Measurements from ENCODE around the gene CST9. TPM values are rescaled to one million over a fixed set of nuclear protein-coding genes. Genes with fewer than 3 reads are reported as not detected.

CST9 gene
- total RNA-seq, 1 experiment from 2014 or later = not detected

GRCh38 chr20:23630392-23630849, 24.7 kb upstream of the CST9 start:
- ChIA-PET CTCF (no interaction called here), POLR2A (no interaction called here), RAD21 (ENCODE audit: low non-redundant PET in 1 of 2, low total read pairs in 2 of 2, uncharacterized antibody in 2 of 2, unreplicated experiment in 2 of 2) (no interaction called here)
- Histone ChIP-seq H3K4me2 (ENCODE audit: low read length) (no peak overlapping the region), H3K9me2 (ENCODE audit: insufficient read depth) (no peaks in the 10 kb centered on the region), H3K9ac (ENCODE audit: low read length) (no peak overlapping the region), H4K20me1 (ENCODE audit: insufficient read depth) (no peaks in the 10 kb centered on the region), H3K4me1 (ENCODE audit: control insufficient read depth in 1 of 2, insufficient read depth in 2 of 2, low read length in 2 of 2) (peaks cover 21 to 38% of the 10 kb centered on the region in 2 experiments), H3K27me3 (ENCODE audit: insufficient read depth, low read length) (no peaks in the 10 kb centered on the region), H2AFZ (ENCODE audit: low read depth, low read length, poor library complexity, severe bottlenecking) (no peak overlapping the region), H3K36me3 (ENCODE audit: control insufficient read depth in 1 of 2, insufficient read depth in 2 of 2, low read length in 2 of 2) (peaks cover 5% of the 10 kb centered on the region in 2 experiments; a peak in 2 of 4 replicates), H3K27ac (ENCODE audit: low read depth, low read length) (no peak overlapping the region), H3K79me2 (ENCODE audit: insufficient read depth, low read length) (0 out of 2 replicates have a peak, but pooled peaks cover 2% of the 10 kb centered on the region), H3K9me3 (ENCODE audit: control insufficient read depth in 1 of 2, insufficient read depth in 1 of 2, low read depth in 1 of 2, low read length in 2 of 2) (peaks cover 0 to 8% of the 10 kb centered on the region in 2 experiments; a peak in 1 of 4 replicates), H3K4me3 (replicated peaks in 1 of 2; ENCODE audit: low read depth in 1 of 2, low read length in 2 of 2) (no peak overlapping the region)
- ATAC-seq (no peak), DNase-seq (ENCODE audit: low read depth, low spot score) (no peak)
- intact Hi-C loops (cut with micrococcal nuclease) = loop anchor here (10.0 kb wide), 1 partner anchor 1564 kb away; the partner anchor contains the start of gene ENTPD6
- BruUV-seq (replicated peaks) = no TSS peak
- no peak for TF ChIP-seq POLR2A (IDR thresholded peaks at IDR 0.05; ENCODE audit: borderline replicate concordance, extremely low read depth, insufficient read depth, insufficient read length)
- no peak for TF ChIP-seq ELF1 (IDR thresholded peaks at IDR 0.05; ENCODE audit: borderline replicate concordance, low read depth)
- TF ChIP-seq SRF (IDR thresholded peaks at IDR 0.05; ENCODE audit: low read depth) = no peak

GRCh38 chr20:23629542-23630391, 24.1 kb upstream of the CST9 start:
- H3K4me2 ChIP-seq (ENCODE audit: low read length) = peak overlapping the region; percentile 67
- POLR2A ChIA-PET = interaction anchor here (1.0 kb wide), 1 partner anchor 8 kb away, joined by 5 read pairs; the partner anchor contains the start of gene CST3
- H3K9ac ChIP-seq (ENCODE audit: low read length) = peak overlapping the region; percentile 42; the same call in 1 of the 2 replicates

More at GRCh38 chr20:23629542-23630391, 24.1 kb upstream of the CST9 start:
- BruUV-seq (replicated peaks) = no TSS peak
- ATAC-seq (peak; percentile 12), DNase-seq (ENCODE audit: low read depth, low spot score) (no peak)
- H3K9me3 ChIP-seq (ENCODE audit: control insufficient read depth in 1 of 2, insufficient read depth in 1 of 2, low read depth in 1 of 2, low read length in 2 of 2) = peaks cover 0 to 8% of the 10 kb centered on the region in 2 experiments; a peak in 1 of 4 replicates
- TF ChIP-seq EGR1 (IDR thresholded peaks at IDR 0.05; ENCODE audit: low read depth) (no peak), MAX (IDR thresholded peaks at IDR 0.05) (no peak), ZNF274 (IDR thresholded peaks at IDR 0.05; ENCODE audit: low read depth, low read length) (no peak), CEBPB (IDR thresholded peaks at IDR 0.05; ENCODE audit: low read depth) (no peak), RAD21 (IDR thresholded peaks at IDR 0.05; ENCODE audit: low read depth) (no peak)
- H3K79me2 ChIP-seq (ENCODE audit: insufficient read depth, low read length) = no peaks in the 10 kb centered on the region
- no peaks in the 10 kb centered on the region for H3K9me2 ChIP-seq (ENCODE audit: insufficient read depth)
- peak overlapping the region in 1 of 2 experiments; percentile 10; a peak in 1 of 4 replicates for H3K4me3 ChIP-seq (replicated peaks in 1 of 2; ENCODE audit: low read depth in 1 of 2, low read length in 2 of 2)
- no peak overlapping the region for H2AFZ ChIP-seq (ENCODE audit: low read depth, low read length, poor library complexity, severe bottlenecking)
- intact Hi-C loops (cut with micrococcal nuclease) = loop anchor here (10.0 kb wide), 1 partner anchor 1565 kb away; the partner anchor contains the start of gene ENTPD6
- H3K4me1 ChIP-seq (ENCODE audit: control insufficient read depth in 1 of 2, insufficient read depth in 2 of 2, low read length in 2 of 2) = peaks cover 20 to 36% of the 10 kb centered on the region in 2 experiments
- H4K20me1 ChIP-seq (ENCODE audit: insufficient read depth) = no peaks in the 10 kb centered on the region
- H3K27me3 ChIP-seq (ENCODE audit: insufficient read depth, low read length) = no peaks in the 10 kb centered on the region
- H3K36me3 ChIP-seq (ENCODE audit: control insufficient read depth in 1 of 2, insufficient read depth in 2 of 2, low read length in 2 of 2) = peaks cover 1 to 2% of the 10 kb centered on the region in 2 experiments; a peak in 2 of 4 replicates
- H3K27ac ChIP-seq (ENCODE audit: low read depth, low read length) = no peak overlapping the region; the same call in 1 of the 2 replicates
- ChIA-PET RAD21 (ENCODE audit: low non-redundant PET in 1 of 2, low total read pairs in 2 of 2, uncharacterized antibody in 2 of 2, unreplicated experiment in 2 of 2) (no interaction called here), CTCF (no interaction called here)

Measured in HCT116 (cell line).